ENCODE data around the gene SPOCK1. TPM values are rescaled to one million over a fixed set of nuclear protein-coding genes. Genes with fewer than 3 reads are reported as not detected.

SPOCK1 gene
- total and polyA plus RNA-seq, 4 experiments from 2014 or later, result not detected

DNA sequence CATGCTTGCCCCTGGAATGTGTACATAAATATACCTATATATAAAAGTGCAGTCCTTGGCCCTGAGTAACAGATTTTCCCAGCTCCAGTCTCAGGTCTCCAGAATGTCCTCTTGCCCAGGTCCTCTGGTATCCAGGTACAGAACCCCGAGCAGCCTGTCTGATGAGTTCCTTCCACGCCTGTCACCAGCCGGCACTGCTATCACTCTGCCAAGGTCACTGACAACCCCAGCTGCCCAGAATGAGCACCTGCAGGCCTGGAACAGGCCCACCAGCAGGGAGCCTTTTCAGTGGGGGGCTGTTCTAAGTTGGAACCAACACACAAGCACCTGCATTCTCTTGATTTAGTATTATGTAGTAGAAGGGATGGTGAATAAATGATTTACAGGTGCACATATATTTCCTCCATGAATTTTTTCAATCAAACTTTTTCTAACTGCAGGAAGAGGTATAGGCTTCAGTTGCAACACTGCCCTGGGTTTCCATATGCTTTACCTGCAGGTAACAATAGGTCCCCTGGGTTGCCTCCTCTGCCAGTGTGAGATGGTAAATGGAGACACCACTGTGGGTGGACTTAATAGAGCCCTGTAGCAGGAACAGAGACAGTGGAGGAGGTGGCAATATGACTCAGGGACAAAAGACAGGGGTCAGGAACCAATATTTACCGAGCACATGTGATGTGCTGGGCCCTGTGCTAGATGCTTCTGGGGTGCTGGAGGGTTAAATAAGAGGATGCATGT, 291.9 kb downstream of the SPOCK1 start:
- H3K27ac Mint-ChIP-seq, result no peak overlapping the region

DNA sequence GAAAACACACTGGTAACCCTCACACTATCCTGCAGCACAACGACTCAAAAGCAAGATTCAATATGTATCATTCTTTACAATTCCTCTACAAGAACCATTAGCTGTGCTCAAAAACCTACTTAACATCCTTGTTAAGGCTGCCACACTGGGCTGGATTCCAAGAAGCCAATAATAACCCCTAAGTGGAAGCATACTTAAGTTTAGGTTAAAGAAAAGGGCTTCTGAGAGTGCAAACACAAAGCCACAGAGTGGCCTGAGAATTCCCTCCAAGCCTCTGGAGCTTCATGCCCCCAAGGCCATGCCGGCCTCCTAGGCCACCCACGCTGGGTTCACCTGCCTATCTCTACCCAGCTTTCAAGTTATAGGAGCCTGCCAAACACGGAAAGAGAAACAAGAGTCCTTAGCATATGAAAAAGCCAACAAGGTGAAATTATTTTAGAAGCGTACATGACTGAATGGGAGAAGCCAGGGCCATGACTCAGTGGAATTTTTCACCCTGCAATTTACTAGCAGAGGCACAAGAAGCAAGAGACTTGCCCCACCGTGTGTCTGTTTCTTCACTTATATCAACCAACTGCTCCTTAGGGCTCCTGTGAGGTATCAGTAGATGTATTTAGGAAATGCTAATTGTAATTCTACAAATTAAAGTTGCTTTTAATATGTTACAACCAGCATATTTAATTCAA, 293.0 kb downstream of the SPOCK1 start:
- no peak for DNase-seq
- Histone ChIP-seq H3K9me3 (ENCODE audit: control insufficient read depth in 1 of 2, low read length in 2 of 2) (no peaks in the 10 kb centered on the region), H3K36me3 (ENCODE audit: insufficient read depth, low read length) (no peaks in the 10 kb centered on the region), H3K27me3 (ENCODE audit: insufficient read depth, low read length) (no peaks in the 10 kb centered on the region), H3K4me3 (ENCODE audit: low read length in 2 of 2) (no peak overlapping the region), H3K27ac (ENCODE audit: low read depth, low read length) (no peak overlapping the region), H3K4me1 (ENCODE audit: insufficient read depth, low read length) (no peaks in the 10 kb centered on the region)
- no peaks in the 10 kb centered on the region for H3K36me3 Mint-ChIP-seq
- H3K27me3 Mint-ChIP-seq, result peaks cover 1 to 6% of the 10 kb centered on the region in 2 donors
- ChIA-PET POLR2A (ENCODE audit: partially characterized antibody) (no interaction called here), CTCF (ENCODE audit: partially characterized antibody) (no interaction called here)
- H3K4me3 Mint-ChIP-seq, result no peak overlapping the region
- intact Hi-C loops (cut with micrococcal nuclease), result no loop called here
- no peaks in the 10 kb centered on the region for H3K4me1 Mint-ChIP-seq
- H3K9me3 Mint-ChIP-seq, result peaks cover 0 to 4% (median 0%) of the 10 kb centered on the region in 8 donors
- H3K27ac Mint-ChIP-seq, result no peak overlapping the region

More for the DNA sequence above, 291.9 kb downstream of the SPOCK1 start:
- Histone ChIP-seq H3K9me3 (ENCODE audit: control insufficient read depth in 1 of 2, low read length in 2 of 2) (no peaks in the 10 kb centered on the region), H3K4me1 (ENCODE audit: insufficient read depth, low read length) (no peaks in the 10 kb centered on the region), H3K36me3 (ENCODE audit: insufficient read depth, low read length) (no peaks in the 10 kb centered on the region), H3K27ac (ENCODE audit: low read depth, low read length) (no peak overlapping the region), H3K27me3 (ENCODE audit: insufficient read depth, low read length) (no peaks in the 10 kb centered on the region), H3K4me3 (ENCODE audit: low read length in 2 of 2) (no peak overlapping the region)
- DNase-seq, result no peak
- Mint-ChIP-seq H3K36me3 (no peaks in the 10 kb centered on the region), H3K4me1 (no peaks in the 10 kb centered on the region), H3K9me3 (peaks cover 0 to 4% (median 0%) of the 10 kb centered on the region in 8 donors), H3K27me3 (peaks cover 1 to 6% of the 10 kb centered on the region in 2 donors), H3K4me3 (no peak overlapping the region)
- intact Hi-C loops (cut with micrococcal nuclease), result no loop called here
- CTCF ChIA-PET (ENCODE audit: partially characterized antibody), result no interaction called here
- POLR2A ChIA-PET (ENCODE audit: partially characterized antibody), result no interaction called here

DNA sequence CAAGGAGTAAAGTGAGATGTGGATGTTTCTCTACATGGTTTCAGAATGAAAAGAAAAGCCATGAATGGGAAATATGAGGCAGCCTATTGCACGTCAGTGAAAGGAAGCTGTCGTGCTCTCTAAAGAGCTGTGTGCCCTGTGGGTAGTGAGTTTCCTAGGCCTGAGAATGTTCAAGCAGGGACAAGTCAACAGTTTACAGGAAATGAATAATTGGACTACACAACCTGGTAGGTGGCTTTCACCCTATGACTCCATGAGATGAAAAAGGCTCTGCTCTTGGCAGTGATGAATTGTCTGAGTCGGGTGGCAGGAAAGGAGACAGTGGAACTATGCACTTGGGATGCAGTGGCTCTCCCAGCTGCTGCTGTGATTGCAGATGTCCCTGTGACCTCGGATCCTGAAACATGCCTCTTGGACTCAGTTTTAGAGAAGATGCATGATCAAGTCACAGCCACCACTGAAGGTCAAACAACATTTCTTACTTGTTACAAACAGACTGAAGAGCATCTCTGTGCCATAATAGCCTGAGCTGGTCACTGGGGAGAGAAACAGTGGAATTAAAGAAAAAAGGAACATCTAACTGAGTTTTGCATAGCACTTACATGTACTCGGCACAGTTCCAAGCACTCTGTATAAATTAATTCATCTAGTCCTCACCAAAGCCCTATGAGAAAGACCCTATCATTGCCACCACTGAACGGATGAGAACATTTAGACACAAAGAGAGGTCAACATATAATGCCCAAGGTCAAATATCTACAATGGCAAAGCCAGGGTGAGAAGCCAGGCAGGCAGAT, 293.7 kb downstream of the SPOCK1 start:
- Histone ChIP-seq H3K4me3 (ENCODE audit: low read length in 2 of 2) (no peak overlapping the region), H3K27me3 (ENCODE audit: insufficient read depth, low read length) (no peaks in the 10 kb centered on the region), H3K4me1 (ENCODE audit: insufficient read depth, low read length) (no peaks in the 10 kb centered on the region), H3K27ac (ENCODE audit: low read depth, low read length) (no peak overlapping the region), H3K9me3 (ENCODE audit: control insufficient read depth in 1 of 2, low read length in 2 of 2) (no peaks in the 10 kb centered on the region), H3K36me3 (ENCODE audit: insufficient read depth, low read length) (no peaks in the 10 kb centered on the region)
- no peak overlapping the region for H3K27ac Mint-ChIP-seq
- H3K36me3 Mint-ChIP-seq, result no peaks in the 10 kb centered on the region
- ChIA-PET CTCF (ENCODE audit: partially characterized antibody) (no interaction called here), POLR2A (ENCODE audit: partially characterized antibody) (no interaction called here)
- no peak for DNase-seq
- H3K4me1 Mint-ChIP-seq, result no peaks in the 10 kb centered on the region
- peaks cover 0 to 4% (median 0%) of the 10 kb centered on the region in 8 donors for H3K9me3 Mint-ChIP-seq
- H3K4me3 Mint-ChIP-seq, result no peak overlapping the region
- intact Hi-C loops (cut with micrococcal nuclease), result no loop called here
- peaks cover 1 to 8% of the 10 kb centered on the region in 2 donors for H3K27me3 Mint-ChIP-seq

DNA sequence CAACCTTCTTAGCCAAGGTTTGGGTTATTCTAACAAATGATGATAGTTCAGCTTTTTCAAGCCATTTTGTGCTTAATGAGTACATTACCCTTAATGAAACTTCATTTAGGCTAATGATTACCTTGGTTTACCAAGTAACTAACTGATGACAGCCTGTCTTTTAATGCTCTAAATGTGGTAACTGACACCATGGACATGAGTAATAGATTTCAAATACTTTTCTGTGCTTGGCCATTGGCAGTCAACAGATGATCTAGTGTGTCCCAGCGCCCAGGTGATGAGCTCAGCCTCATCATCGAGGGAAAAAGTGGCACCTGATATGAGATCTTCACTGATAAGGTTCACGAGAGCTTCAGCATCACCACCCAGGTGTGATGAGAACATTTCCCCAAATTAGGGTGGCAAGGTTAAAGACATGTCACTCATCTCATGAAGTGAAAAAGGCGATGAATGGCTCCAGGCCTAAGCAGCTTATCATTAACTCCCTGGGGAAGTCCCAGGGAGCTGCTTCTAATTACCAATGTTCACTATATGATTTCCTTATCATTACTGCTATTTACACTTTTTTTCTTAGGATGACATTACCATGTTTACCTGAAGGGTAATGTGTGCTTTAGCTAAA, 296.0 kb downstream of the SPOCK1 start:
- no peak for DNase-seq
- Mint-ChIP-seq H3K9me3 (peaks cover 0 to 4% (median 0%) of the 10 kb centered on the region in 8 donors), H3K27me3 (peaks cover 1 to 11% of the 10 kb centered on the region in 2 donors), H3K36me3 (no peaks in the 10 kb centered on the region), H3K27ac (no peak overlapping the region), H3K4me1 (no peaks in the 10 kb centered on the region), H3K4me3 (no peak overlapping the region)
- Histone ChIP-seq H3K4me3 (ENCODE audit: low read length in 2 of 2) (no peak overlapping the region), H3K27me3 (ENCODE audit: insufficient read depth, low read length) (no peaks in the 10 kb centered on the region), H3K9me3 (ENCODE audit: control insufficient read depth in 1 of 2, low read length in 2 of 2) (no peaks in the 10 kb centered on the region), H3K27ac (ENCODE audit: low read depth, low read length) (no peak overlapping the region), H3K4me1 (ENCODE audit: insufficient read depth, low read length) (no peaks in the 10 kb centered on the region), H3K36me3 (ENCODE audit: insufficient read depth, low read length) (no peaks in the 10 kb centered on the region)
- CTCF ChIA-PET (ENCODE audit: partially characterized antibody), result no interaction called here
- POLR2A ChIA-PET (ENCODE audit: partially characterized antibody), result no interaction called here
- intact Hi-C loops (cut with micrococcal nuclease), result no loop called here

DNA sequence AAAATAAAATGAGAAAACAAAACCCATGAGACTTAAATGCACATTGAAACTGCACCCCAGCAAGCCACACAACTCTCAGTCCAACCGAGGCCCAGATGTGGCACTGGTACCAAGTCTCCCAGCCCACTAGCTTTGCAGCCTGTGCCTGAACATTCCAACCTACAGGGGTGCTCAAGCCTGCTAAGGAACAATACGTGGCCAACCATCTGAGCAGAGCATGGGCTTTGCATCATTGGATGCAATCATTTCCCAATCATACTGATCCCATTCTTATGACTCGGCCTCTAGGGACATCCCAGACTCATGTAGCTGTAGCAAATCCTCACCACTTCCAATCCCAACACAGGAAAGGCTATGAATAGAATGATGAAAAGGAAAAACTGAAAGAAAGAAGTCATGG, 297.2 kb downstream of the SPOCK1 start:
- CTCF ChIA-PET (ENCODE audit: partially characterized antibody), result no interaction called here
- no peaks in the 10 kb centered on the region for H3K27me3 ChIP-seq (ENCODE audit: insufficient read depth, low read length)
- intact Hi-C loops (cut with micrococcal nuclease), result no loop called here
- H3K4me3 ChIP-seq (ENCODE audit: low read length in 2 of 2), result no peak overlapping the region
- H3K36me3 ChIP-seq (ENCODE audit: insufficient read depth, low read length), result no peaks in the 10 kb centered on the region
- no peak overlapping the region for H3K27ac ChIP-seq (ENCODE audit: low read depth, low read length)
- no peaks in the 10 kb centered on the region for H3K4me1 Mint-ChIP-seq
- peaks cover 1 to 11% of the 10 kb centered on the region in 2 donors for H3K27me3 Mint-ChIP-seq
- H3K4me1 ChIP-seq (ENCODE audit: insufficient read depth, low read length), result no peaks in the 10 kb centered on the region
- H3K9me3 Mint-ChIP-seq, result peaks cover 0 to 4% (median 0%) of the 10 kb centered on the region in 8 donors
- H3K9me3 ChIP-seq (ENCODE audit: control insufficient read depth in 1 of 2, low read length in 2 of 2), result no peaks in the 10 kb centered on the region
- H3K4me3 Mint-ChIP-seq, result no peak overlapping the region
- no peaks in the 10 kb centered on the region for H3K36me3 Mint-ChIP-seq
- DNase-seq, result no peak
- no peak overlapping the region for H3K27ac Mint-ChIP-seq
- POLR2A ChIA-PET (ENCODE audit: partially characterized antibody), result no interaction called here

DNA sequence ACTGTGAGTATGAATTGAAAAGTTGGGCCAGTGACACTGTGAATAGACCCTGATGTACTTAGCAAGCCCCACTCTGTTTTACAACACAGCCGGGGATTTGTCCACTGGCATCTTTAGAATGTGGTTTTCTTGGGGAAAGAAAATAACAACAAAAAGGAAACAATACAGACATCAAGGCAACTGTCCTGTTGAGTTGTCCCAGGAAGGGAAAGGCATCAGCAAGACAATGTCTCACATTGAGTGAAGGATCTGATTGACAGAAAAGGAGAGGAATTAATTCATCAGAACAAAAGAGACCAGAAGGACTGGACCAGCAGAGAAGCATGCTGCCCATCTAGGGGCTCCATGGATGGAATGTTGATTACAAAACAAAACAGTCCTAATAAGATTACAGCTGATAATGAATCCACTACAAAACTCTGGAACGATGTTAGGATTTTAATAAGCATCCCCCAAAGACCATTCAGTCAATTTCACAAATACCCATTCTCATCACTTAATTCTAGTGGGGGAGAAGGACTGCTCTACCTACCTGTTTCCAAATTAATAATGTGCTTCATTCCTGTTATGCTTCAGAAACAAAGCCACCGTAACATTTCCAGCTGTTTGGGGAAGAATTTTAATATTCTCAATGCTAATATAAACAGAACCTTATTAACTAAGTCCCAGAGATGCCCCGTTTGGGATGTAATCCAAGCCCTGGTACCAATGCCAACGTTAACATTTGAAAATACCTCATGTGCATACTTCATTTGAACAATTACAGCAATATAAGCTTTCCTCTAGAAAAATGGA, 298.0 kb downstream of the SPOCK1 start:
- Mint-ChIP-seq H3K27me3 (peaks cover 1 to 11% of the 10 kb centered on the region in 2 donors), H3K9me3 (peaks cover 0 to 4% (median 0%) of the 10 kb centered on the region in 8 donors), H3K4me1 (no peaks in the 10 kb centered on the region), H3K27ac (no peak overlapping the region), H3K36me3 (no peaks in the 10 kb centered on the region), H3K4me3 (no peak overlapping the region)
- Histone ChIP-seq H3K36me3 (ENCODE audit: insufficient read depth, low read length) (no peaks in the 10 kb centered on the region), H3K27ac (ENCODE audit: low read depth, low read length) (no peak overlapping the region), H3K4me3 (ENCODE audit: low read length in 2 of 2) (no peak overlapping the region), H3K9me3 (ENCODE audit: control insufficient read depth in 1 of 2, low read length in 2 of 2) (no peaks in the 10 kb centered on the region), H3K27me3 (ENCODE audit: insufficient read depth, low read length) (no peaks in the 10 kb centered on the region), H3K4me1 (ENCODE audit: insufficient read depth, low read length) (no peaks in the 10 kb centered on the region)
- ChIA-PET CTCF (ENCODE audit: partially characterized antibody) (no interaction called here), POLR2A (ENCODE audit: partially characterized antibody) (no interaction called here)
- DNase-seq, result no peak
- intact Hi-C loops (cut with micrococcal nuclease), result no loop called here
